Measurements from ENCODE around the gene MDGA2. TPM values are rescaled to one million over a fixed set of nuclear protein-coding genes. Genes with fewer than 3 reads are reported as not detected.

MDGA2 gene
- total and polyA plus RNA-seq, 2 of the 4 experiments (the other 2 are of a cell fraction), result 0.02 TPM; not detected in 1

DNA sequence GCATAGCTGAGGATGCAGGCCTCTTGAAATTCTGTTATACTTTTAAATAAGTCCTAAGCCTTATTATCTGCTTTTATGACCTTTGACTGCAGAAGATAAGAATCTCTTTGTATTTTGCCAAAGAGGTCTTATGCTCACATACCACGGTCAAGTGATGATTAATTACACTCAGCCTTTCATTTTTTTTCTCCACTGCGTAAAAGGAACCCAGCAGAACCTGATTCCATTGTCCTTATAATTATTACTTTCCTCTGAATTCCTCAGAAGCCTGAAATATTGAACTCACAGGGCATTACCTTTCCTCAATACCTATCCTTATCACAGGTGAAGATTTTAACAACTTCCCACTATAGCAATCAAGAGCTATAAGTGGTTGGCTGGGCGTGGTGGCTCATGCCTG lies 525.1 kb downstream of the MDGA2 start:
- no peak overlapping the region for H3K14ac ChIP-seq (replicated peaks; ENCODE audit: low read depth, low read length)
- POLR2A ChIA-PET (ENCODE audit: unreplicated experiment), result no interaction called here
- DNase-seq (no peak), ATAC-seq (ENCODE audit: low read depth) (no peak)
- intact Hi-C loops (cut with micrococcal nuclease) (no loop called here), dilution Hi-C loops (cut with HindIII; ENCODE audit: low sequenced_read_pairs, unreplicated experiment) (no loop called here), in situ Hi-C loops (cut with MboI; ENCODE audit: low sequenced_read_pairs) (no loop called here)
- no peak overlapping the region for H4K5ac ChIP-seq (ENCODE audit: low read depth, low read length)
- no TSS peak for BruUV-seq (replicated peaks)
- H3K9me1 ChIP-seq (ENCODE audit: insufficient read depth, low read length), result no peaks in the 10 kb centered on the region
- no peak overlapping the region for H3K23ac ChIP-seq (ENCODE audit: low read depth, low read length)
- no peak overlapping the region for H3K56ac ChIP-seq (ENCODE audit: extremely low read depth, insufficient read depth, low read length)
- H3K4me2 ChIP-seq (ENCODE audit: low read depth, low read length), result no peak overlapping the region
- no peaks in the 10 kb centered on the region for H3K4me1 ChIP-seq (ENCODE audit: control insufficient read depth, insufficient read depth, low read length)
- TF ChIP-seq FOS (IDR thresholded peaks at IDR 0.05; ENCODE audit: low read depth, low read length) (no peak), BHLHE40 (IDR thresholded peaks at IDR 0.05; ENCODE audit: low read depth, low read length) (no peak), RAD21 (IDR thresholded peaks at IDR 0.05; ENCODE audit: low read length) (no peak), SMC3 (IDR thresholded peaks at IDR 0.05; ENCODE audit: low read depth, low read length) (no peak), MAZ (IDR thresholded peaks at IDR 0.05; ENCODE audit: borderline replicate concordance, low read depth, low read length) (no peak), MAFK (IDR thresholded peaks at IDR 0.05; ENCODE audit: low read depth, low read length) (no peak), POLR2A (IDR thresholded peaks at IDR 0.05; ENCODE audit: low read depth, low read length) (no peak)
- TF ChIP-seq, protein P1, sequence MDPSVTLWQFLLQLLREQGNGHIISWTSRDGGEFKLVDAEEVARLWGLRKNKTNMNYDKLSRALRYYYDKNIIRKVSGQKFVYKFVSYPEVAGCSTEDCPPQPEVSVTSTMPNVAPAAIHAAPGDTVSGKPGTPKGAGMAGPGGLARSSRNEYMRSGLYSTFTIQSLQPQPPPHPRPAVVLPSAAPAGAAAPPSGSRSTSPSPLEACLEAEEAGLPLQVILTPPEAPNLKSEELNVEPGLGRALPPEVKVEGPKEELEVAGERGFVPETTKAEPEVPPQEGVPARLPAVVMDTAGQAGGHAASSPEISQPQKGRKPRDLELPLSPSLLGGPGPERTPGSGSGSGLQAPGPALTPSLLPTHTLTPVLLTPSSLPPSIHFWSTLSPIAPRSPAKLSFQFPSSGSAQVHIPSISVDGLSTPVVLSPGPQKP (IDR thresholded peaks at IDR 0.05; ENCODE audit: borderline replicate concordance, low read depth, low read length), result no peak
- H4K91ac ChIP-seq (ENCODE audit: insufficient read depth, low read depth, low read length), result no peak overlapping the region
- H2BK120ac ChIP-seq (ENCODE audit: low read depth, low read length), result no peak overlapping the region
- H2BK20ac ChIP-seq (ENCODE audit: low read depth, low read length), result no peak overlapping the region
- H3K18ac ChIP-seq (ENCODE audit: low read depth, low read length), result no peak overlapping the region
- H2BK15ac ChIP-seq (ENCODE audit: low read depth, low read length), result no peak overlapping the region
- H3K4me3 ChIP-seq (ENCODE audit: insufficient read depth, low read depth, low read length), result no peak overlapping the region
- H2AFZ ChIP-seq (replicated peaks; ENCODE audit: low read length, poor library complexity), result no peak overlapping the region
- CTCF ChIA-PET, result no interaction called here
- H3K36me3 ChIP-seq (ENCODE audit: control insufficient read depth, insufficient read depth, low read length), result no peaks in the 10 kb centered on the region
- H3K79me1 ChIP-seq (ENCODE audit: low read depth in 1 of 2, low read length in 2 of 2), result no peaks in the 10 kb centered on the region
- H4K8ac ChIP-seq (ENCODE audit: low read depth in 2 of 2, low read length in 2 of 2), result no peak overlapping the region
- no peak overlapping the region for H3K27ac ChIP-seq (ENCODE audit: insufficient read depth, low read length)
- H4K20me1 ChIP-seq (ENCODE audit: insufficient read depth, low read length), result no peaks in the 10 kb centered on the region
- H2BK5ac ChIP-seq (ENCODE audit: low read depth, low read length, poor library complexity, severe bottlenecking), result no peak overlapping the region
- H3K9me3 ChIP-seq (ENCODE audit: control insufficient read depth, insufficient read depth, low read length), result peaks cover 15% of the 10 kb centered on the region
- no peak overlapping the region for H2AK5ac ChIP-seq (ENCODE audit: low read depth, low read length)
- no peak overlapping the region for H3K9ac ChIP-seq (ENCODE audit: low read depth, low read length)
- H3K4ac ChIP-seq (ENCODE audit: low read depth, low read length), result no peak overlapping the region
- no peak overlapping the region for H2AK9ac ChIP-seq (replicated peaks; ENCODE audit: low read depth, low read length, poor library complexity)
- no CpG with 5 or more reads among the region's 3 CpGs for WGBS, 2 experiments (ENCODE audit: extremely low coverage in 2 of 2, insufficient read length in 1 of 2)
- no peaks in the 10 kb centered on the region for H3K27me3 ChIP-seq (ENCODE audit: control insufficient read depth, insufficient read depth, low read length)

All from IMR-90 (cell line).